ENCODE results near the gene WNT9B. TPM values are rescaled to one million over a fixed set of nuclear protein-coding genes. Genes with fewer than 3 reads are reported as not detected.

The WNT9B gene
- total and polyA plus RNA-seq, 7 experiments from 2014 or later, result not detected

GRCh38 chr17:46869975-46870803 is 18.8 kb downstream of the WNT9B start:
- H3K27ac ChIP-seq (ENCODE audit: low read depth, low read length), result no peak overlapping the region
- DNase-seq (no peak), ATAC-seq (no peak)
- Mint-ChIP-seq H3K27me3 (peaks cover 0 to 14% (median 7%) of the 10 kb centered on the region in 5 donors), H3K4me1 (peaks cover 0 to under 1% (median 0%) of the 10 kb centered on the region in 7 donors), H3K27ac (no peak overlapping the region), H3K9me3 (no peaks in the 10 kb centered on the region), H3K36me3 (no peaks in the 10 kb centered on the region), H3K4me3 (no peak overlapping the region)
- H3K27me3 ChIP-seq (ENCODE audit: control insufficient read depth in 2 of 2, insufficient read depth in 2 of 2, low read length in 2 of 2), result no peaks in the 10 kb centered on the region
- H3K4me1 ChIP-seq (ENCODE audit: control insufficient read depth in 2 of 2, insufficient read depth in 2 of 2, low read length in 2 of 2), result no peaks in the 10 kb centered on the region
- no peaks in the 10 kb centered on the region for H3K9me3 ChIP-seq (ENCODE audit: control insufficient read depth in 2 of 3, low read length in 3 of 3)
- ChIA-PET POLR2A (no interaction called here), CTCF (no interaction called here)
- H3K36me3 ChIP-seq (ENCODE audit: control insufficient read depth in 2 of 3, insufficient read depth in 3 of 3, low read length in 3 of 3), result no peaks in the 10 kb centered on the region
- intact Hi-C loops (cut with micrococcal nuclease), result no loop called here
- no peak overlapping the region for H3K4me3 ChIP-seq (ENCODE audit: low read length)

GRCh38 chr17:46872421-46872820 is 21.0 kb downstream of the WNT9B start:
- peaks cover 0 to 9% (median 0%) of the 10 kb centered on the region in 7 donors for H3K4me1 Mint-ChIP-seq
- no peak for ATAC-seq

GRCh38 chr17:46873941-46874645 is 22.7 kb downstream of the WNT9B start:
- intact Hi-C loops (cut with micrococcal nuclease), result no loop called here
- H3K36me3 ChIP-seq (ENCODE audit: control insufficient read depth in 2 of 3, insufficient read depth in 3 of 3, low read length in 3 of 3), result no peaks in the 10 kb centered on the region
- ATAC-seq, result no peak
- no peak overlapping the region for H3K4me3 Mint-ChIP-seq
- no peak for DNase-seq
- ChIA-PET CTCF (no interaction called here), POLR2A (no interaction called here)
- no peak overlapping the region for H3K27ac Mint-ChIP-seq
- H3K27me3 ChIP-seq (ENCODE audit: control insufficient read depth in 2 of 2, insufficient read depth in 2 of 2, low read length in 2 of 2), result no peaks in the 10 kb centered on the region
- H3K36me3 Mint-ChIP-seq, result no peaks in the 10 kb centered on the region
- H3K4me1 ChIP-seq (ENCODE audit: control insufficient read depth in 2 of 2, insufficient read depth in 2 of 2, low read length in 2 of 2), result no peaks in the 10 kb centered on the region
- no peaks in the 10 kb centered on the region for H3K27me3 Mint-ChIP-seq
- H3K4me3 ChIP-seq (ENCODE audit: low read length), result no peak overlapping the region
- H3K27ac ChIP-seq (ENCODE audit: low read depth, low read length), result no peak overlapping the region
- peaks cover 0 to 13% (median 0%) of the 10 kb centered on the region in 7 donors for H3K4me1 Mint-ChIP-seq
- no peaks in the 10 kb centered on the region for H3K9me3 ChIP-seq (ENCODE audit: control insufficient read depth in 2 of 3, low read length in 3 of 3)
- H3K9me3 Mint-ChIP-seq, result no peaks in the 10 kb centered on the region

More at GRCh38 chr17:46872421-46872820, 21.0 kb downstream of the WNT9B start:
- Mint-ChIP-seq H3K4me3 (no peak overlapping the region), H3K27me3 (peaks cover 0 to 3% (median 0%) of the 10 kb centered on the region in 5 donors), H3K9me3 (no peaks in the 10 kb centered on the region), H3K27ac (no peak overlapping the region), H3K36me3 (no peaks in the 10 kb centered on the region)
- DNase-seq, result no peak
- Histone ChIP-seq H3K4me1 (ENCODE audit: control insufficient read depth in 2 of 2, insufficient read depth in 2 of 2, low read length in 2 of 2) (no peaks in the 10 kb centered on the region), H3K27me3 (ENCODE audit: control insufficient read depth in 2 of 2, insufficient read depth in 2 of 2, low read length in 2 of 2) (no peaks in the 10 kb centered on the region), H3K27ac (ENCODE audit: low read depth, low read length) (no peak overlapping the region), H3K36me3 (ENCODE audit: control insufficient read depth in 2 of 3, insufficient read depth in 3 of 3, low read length in 3 of 3) (no peaks in the 10 kb centered on the region), H3K4me3 (ENCODE audit: low read length) (no peak overlapping the region), H3K9me3 (ENCODE audit: control insufficient read depth in 2 of 3, low read length in 3 of 3) (no peaks in the 10 kb centered on the region)
- intact Hi-C loops (cut with micrococcal nuclease), result no loop called here
- CTCF ChIA-PET, result no interaction called here
- POLR2A ChIA-PET, result interaction anchor here (0.6 kb wide), 1 partner anchor 819 kb away, joined by 3 read pairs; no protein-coding TSS in a partner anchor

- Histone ChIP-seq H3K27ac (ENCODE audit: low read depth, low read length) (no peak overlapping the region), H3K4me1 (ENCODE audit: control insufficient read depth in 2 of 2, insufficient read depth in 2 of 2, low read length in 2 of 2) (no peaks in the 10 kb centered on the region), H3K4me3 (ENCODE audit: low read length) (no peak overlapping the region), H3K9me3 (ENCODE audit: control insufficient read depth in 2 of 3, low read length in 3 of 3) (no peaks in the 10 kb centered on the region), H3K27me3 (ENCODE audit: control insufficient read depth in 2 of 2, insufficient read depth in 2 of 2, low read length in 2 of 2) (no peaks in the 10 kb centered on the region), H3K36me3 (ENCODE audit: control insufficient read depth in 2 of 3, insufficient read depth in 3 of 3, low read length in 3 of 3) (no peaks in the 10 kb centered on the region)
- POLR2A ChIA-PET, result no interaction called here
- Mint-ChIP-seq H3K4me1 (peaks cover 0 to 13% (median 0%) of the 10 kb centered on the region in 7 donors), H3K4me3 (no peak overlapping the region), H3K27ac (no peak overlapping the region), H3K36me3 (no peaks in the 10 kb centered on the region), H3K9me3 (no peaks in the 10 kb centered on the region), H3K27me3 (no peaks in the 10 kb centered on the region)
- CTCF ChIA-PET, result no interaction called here
- intact Hi-C loops (cut with micrococcal nuclease), result no loop called here
- ATAC-seq (no peak), DNase-seq (no peak)
Measured at GRCh38 chr17:46874906-46875305, 23.5 kb downstream of the WNT9B start.

- ChIA-PET CTCF (no interaction called here), POLR2A (no interaction called here)
- H3K36me3 ChIP-seq (ENCODE audit: control insufficient read depth in 2 of 3, insufficient read depth in 3 of 3, low read length in 3 of 3), result no peaks in the 10 kb centered on the region
- peak overlapping the region in 1 of 10 donors; percentile 39 for H3K4me3 Mint-ChIP-seq
- H3K27ac Mint-ChIP-seq, result no peak overlapping the region
- no peaks in the 10 kb centered on the region for H3K4me1 ChIP-seq (ENCODE audit: control insufficient read depth in 2 of 2, insufficient read depth in 2 of 2, low read length in 2 of 2)
- no peaks in the 10 kb centered on the region for H3K27me3 ChIP-seq (ENCODE audit: control insufficient read depth in 2 of 2, insufficient read depth in 2 of 2, low read length in 2 of 2)
- ATAC-seq (no peak), DNase-seq (no peak)
- no peaks in the 10 kb centered on the region for H3K36me3 Mint-ChIP-seq
- no peaks in the 10 kb centered on the region for H3K9me3 Mint-ChIP-seq
- H3K27me3 Mint-ChIP-seq, result no peaks in the 10 kb centered on the region
- intact Hi-C loops (cut with micrococcal nuclease), result no loop called here
- H3K4me3 ChIP-seq (ENCODE audit: low read length), result no peak overlapping the region
- H3K4me1 Mint-ChIP-seq, result peaks cover 0 to 13% (median 0%) of the 10 kb centered on the region in 7 donors
- H3K9me3 ChIP-seq (ENCODE audit: control insufficient read depth in 2 of 3, low read length in 3 of 3), result no peaks in the 10 kb centered on the region
- no peak overlapping the region for H3K27ac ChIP-seq (ENCODE audit: low read depth, low read length)
Measured at GRCh38 chr17:46875849-46876352, 24.5 kb downstream of the WNT9B start.

GRCh38 chr17:46876353-46876887 is 25.0 kb downstream of the WNT9B start:
- ATAC-seq, result no peak
- no peaks in the 10 kb centered on the region for H3K27me3 ChIP-seq (ENCODE audit: control insufficient read depth in 2 of 2, insufficient read depth in 2 of 2, low read length in 2 of 2)
- ChIA-PET CTCF (no interaction called here), POLR2A (no interaction called here)
- Mint-ChIP-seq H3K9me3 (no peaks in the 10 kb centered on the region), H3K36me3 (no peaks in the 10 kb centered on the region), H3K27me3 (no peaks in the 10 kb centered on the region), H3K4me1 (peaks cover 0 to 13% (median 0%) of the 10 kb centered on the region in 7 donors), H3K4me3 (peak overlapping the region in 1 of 10 donors; percentile 9), H3K27ac (no peak overlapping the region)
- no peak for DNase-seq
- H3K4me3 ChIP-seq (ENCODE audit: low read length), result no peak overlapping the region
- intact Hi-C loops (cut with micrococcal nuclease), result no loop called here
- no peak overlapping the region for H3K27ac ChIP-seq (ENCODE audit: low read depth, low read length)
- no peaks in the 10 kb centered on the region for H3K36me3 ChIP-seq (ENCODE audit: control insufficient read depth in 2 of 3, insufficient read depth in 3 of 3, low read length in 3 of 3)
- H3K4me1 ChIP-seq (ENCODE audit: control insufficient read depth in 2 of 2, insufficient read depth in 2 of 2, low read length in 2 of 2), result no peaks in the 10 kb centered on the region
- no peaks in the 10 kb centered on the region for H3K9me3 ChIP-seq (ENCODE audit: control insufficient read depth in 2 of 3, low read length in 3 of 3)
